OCI-LY7 (cell line): ENCODE data around the gene MRPS10. TPM values are rescaled to one million over a fixed set of nuclear protein-coding genes. Genes with fewer than 3 reads are reported as not detected.

Experiments used
- BruUV-seq: library from RNA; stranded (reverse); fragments of 400-500 nt; replicated peaks from 2 replicates; lab custom pipeline; 2021; lab: Mats Ljungman, UMichigan
- CTCF ChIA-PET: fragments of 300-600 bp; sonication (Branson Sonifier 250); formaldehyde crosslinking; loops from one replicate; lab custom pipeline; 2022; ENCODE audit warnings: antibody characterized with exemption; ENCODE audit not compliant: unreplicated experiment; lab: Charles Lee
- POLR2A ChIA-PET: fragments of 300-600 bp; sonication (Branson Sonifier 250); formaldehyde crosslinking; loops from one replicate; lab custom pipeline; 2022; ENCODE audit warnings: antibody characterized with exemption; lab: Charles Lee
- DNase-seq: peaks from one replicate; pipeline ENCODE4 v3.0.0-alpha.2; 2015; ENCODE audit warnings: low spot score
- H2AFZ ChIP-seq: fragments of 200-600 bp; sonication (generic), shearing (Covaris generic); 2 replicates; pipeline ENCODE4 v1.6.1; 2014; ENCODE audit warnings: mild to moderate bottlenecking, antibody characterized with exemption, low read length, moderate library complexity
- H3K27ac ChIP-seq: fragments of 200-600 bp; sonication (generic); 2 replicates; pipeline ENCODE4 v1.5.1; 2014; ENCODE audit warnings: mixed run types, low read depth, mild to moderate bottlenecking, moderate library complexity, low read length, inconsistent platforms; ENCODE audit not compliant: poor library complexity, severe bottlenecking
- H3K36me3 ChIP-seq: fragments of 200-600 bp; sonication (generic); 2 replicates; pipeline ENCODE4 v1.6.1; 2014; ENCODE audit warnings: mild to moderate bottlenecking, antibody characterized with exemption, low read length, moderate library complexity, mixed read lengths; ENCODE audit not compliant: insufficient read depth
- H3K4me1 ChIP-seq: fragments of 200-600 bp; sonication (generic); 2 replicates; pipeline ENCODE4 v1.5.1; 2014; ENCODE audit warnings: mild to moderate bottlenecking, low read length; ENCODE audit not compliant: insufficient read depth, poor library complexity, severe bottlenecking
- H3K4me2 ChIP-seq: fragments of 200-600 bp; sonication (generic); 2 replicates; pipeline ENCODE4 v1.6.1; 2014; ENCODE audit warnings: mild to moderate bottlenecking, low read length
- H3K4me3 ChIP-seq: fragments of 200-600 bp; sonication (generic); 2 replicates; pipeline ENCODE4 v1.5.1; 2014; ENCODE audit warnings: mild to moderate bottlenecking, low read depth, low read length; ENCODE audit not compliant: poor library complexity, severe bottlenecking
- H3K79me2 ChIP-seq: fragments of 200-600 bp; sonication (generic); 2 replicates; pipeline ENCODE4 v1.6.1; 2016; ENCODE audit warnings: low read depth, mild to moderate bottlenecking, low read length, moderate library complexity, mixed read lengths; ENCODE audit not compliant: insufficient read depth
- H3K9me2 ChIP-seq: fragments of 200-600 bp; sonication (generic); 2 replicates; pipeline ENCODE4 v1.6.1; 2016; ENCODE audit warnings: mild to moderate bottlenecking, low read length, mixed read lengths; ENCODE audit not compliant: insufficient read depth
- H3K9me3 ChIP-seq: fragments of 200-600 bp; sonication (generic); 2 replicates; pipeline ENCODE4 v1.6.1; 2014; ENCODE audit warnings: mild to moderate bottlenecking, mixed run types, low read length, mixed read lengths
- H4K20me1 ChIP-seq: fragments of 200-600 bp; sonication (generic); 2 replicates; pipeline ENCODE4 v1.6.1; 2014; ENCODE audit warnings: mild to moderate bottlenecking, antibody characterized with exemption, low read length, moderate library complexity, mixed read lengths; ENCODE audit not compliant: insufficient read depth
- EZH2phosphoT487 ChIP-seq: fragments of 200-600 bp; sonication (generic); IDR thresholded peaks from 2 replicates; pipeline ENCODE4 v1.6.1; 2018; ENCODE audit warnings: low read depth, borderline replicate concordance, mild to moderate bottlenecking, mixed run types, antibody characterized with exemption, low read length, moderate library complexity, mixed read lengths
- intact Hi-C: fragments of 100-400 bp; cut with micrococcal nuclease; formaldehyde crosslinking; loops from one replicate; pipeline ENCODE4 v1.10.0; 2022; ENCODE audit not compliant: unreplicated experiment
- total RNA-seq, 2 experiments: library from RNA; depleted of rRNA in 1 of 2; stranded (reverse); fragments of >200 nt in 1 of 2; shearing (Covaris generic) in 1 of 2; gene quantifications; 2 replicates each; pipeline ENCODE4 v1.2.3, GENCODE V29; 2014 to 2022
- TF ChIP-seq, protein P1 (sequence below): fragments of 200-600 bp; sonication (generic); conservative IDR thresholded peaks from 2 replicates; pipeline ENCODE4 v1.5.1; 2014; ENCODE audit warnings: mild to moderate bottlenecking, antibody characterized with exemption, low read length, moderate library complexity, mixed read lengths

The MRPS10 gene
- total RNA-seq, 2 experiments from 2014 or later = 25.8 to 45.0 TPM

DNA sequence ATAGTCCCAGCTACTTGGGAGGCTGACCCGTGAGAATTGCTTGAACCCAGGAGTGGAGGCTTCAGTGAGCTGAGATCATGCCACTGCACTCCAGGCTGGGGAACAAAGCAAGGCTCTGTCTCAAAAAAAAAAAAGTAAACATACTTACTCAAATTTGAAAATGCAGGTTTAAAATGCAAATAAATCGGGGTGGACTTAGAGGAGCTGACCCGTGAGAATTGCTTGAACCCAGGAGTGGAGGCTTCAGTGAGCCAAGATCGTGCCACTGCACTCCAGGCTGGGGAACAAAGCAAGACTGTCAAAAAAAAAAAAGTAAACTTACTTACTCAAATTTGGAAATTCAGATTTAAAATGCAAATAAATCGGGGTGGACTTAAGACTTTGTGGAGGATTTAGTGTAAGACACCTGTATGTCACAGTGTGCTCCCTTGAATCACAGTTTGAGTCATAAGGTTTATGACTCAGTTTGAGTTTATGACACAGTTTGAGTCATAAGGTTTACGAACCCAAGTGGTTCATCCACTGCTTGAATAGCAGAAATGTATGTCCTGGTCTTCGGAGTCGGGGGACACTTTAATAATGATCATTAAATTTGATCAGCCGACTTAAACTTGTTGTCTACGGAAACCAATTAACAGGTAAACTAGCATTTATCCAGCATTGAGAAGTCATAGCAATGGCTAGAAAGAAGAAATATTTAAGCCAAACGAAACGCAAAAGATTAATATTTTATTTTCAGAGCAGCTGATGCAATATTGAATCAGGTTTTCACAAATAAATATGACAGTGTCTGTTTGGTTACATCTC is 6.8 kb upstream of the MRPS10 start:
- BruUV-seq = no TSS peak
- Histone ChIP-seq H3K9me3 (no peaks in the 10 kb centered on the region), H2AFZ (no peak overlapping the region), H3K4me3 (no peak overlapping the region), H3K4me1 (peaks cover 6% of the 10 kb centered on the region), H3K79me2 (no peaks in the 10 kb centered on the region), H3K36me3 (no peaks in the 10 kb centered on the region), H3K9me2 (no peaks in the 10 kb centered on the region), H3K27ac (no peak overlapping the region), H4K20me1 (no peaks in the 10 kb centered on the region), H3K4me2 (no peak overlapping the region)
- TF ChIP-seq, protein P1, sequence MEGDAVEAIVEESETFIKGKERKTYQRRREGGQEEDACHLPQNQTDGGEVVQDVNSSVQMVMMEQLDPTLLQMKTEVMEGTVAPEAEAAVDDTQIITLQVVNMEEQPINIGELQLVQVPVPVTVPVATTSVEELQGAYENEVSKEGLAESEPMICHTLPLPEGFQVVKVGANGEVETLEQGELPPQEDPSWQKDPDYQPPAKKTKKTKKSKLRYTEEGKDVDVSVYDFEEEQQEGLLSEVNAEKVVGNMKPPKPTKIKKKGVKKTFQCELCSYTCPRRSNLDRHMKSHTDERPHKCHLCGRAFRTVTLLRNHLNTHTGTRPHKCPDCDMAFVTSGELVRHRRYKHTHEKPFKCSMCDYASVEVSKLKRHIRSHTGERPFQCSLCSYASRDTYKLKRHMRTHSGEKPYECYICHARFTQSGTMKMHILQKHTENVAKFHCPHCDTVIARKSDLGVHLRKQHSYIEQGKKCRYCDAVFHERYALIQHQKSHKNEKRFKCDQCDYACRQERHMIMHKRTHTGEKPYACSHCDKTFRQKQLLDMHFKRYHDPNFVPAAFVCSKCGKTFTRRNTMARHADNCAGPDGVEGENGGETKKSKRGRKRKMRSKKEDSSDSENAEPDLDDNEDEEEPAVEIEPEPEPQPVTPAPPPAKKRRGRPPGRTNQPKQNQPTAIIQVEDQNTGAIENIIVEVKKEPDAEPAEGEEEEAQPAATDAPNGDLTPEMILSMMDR = no peak
- no peak for TF ChIP-seq EZH2phosphoT487
- DNase-seq = no peak
- intact Hi-C loops = no loop called here
- CTCF ChIA-PET = no interaction called here
- POLR2A ChIA-PET = interaction anchor here (0.6 to 1.8 kb wide), 3 partner anchors 9 to 43 kb away, joined by 3 to 7 read pairs (median 4); no protein-coding TSS in a partner anchor

DNA sequence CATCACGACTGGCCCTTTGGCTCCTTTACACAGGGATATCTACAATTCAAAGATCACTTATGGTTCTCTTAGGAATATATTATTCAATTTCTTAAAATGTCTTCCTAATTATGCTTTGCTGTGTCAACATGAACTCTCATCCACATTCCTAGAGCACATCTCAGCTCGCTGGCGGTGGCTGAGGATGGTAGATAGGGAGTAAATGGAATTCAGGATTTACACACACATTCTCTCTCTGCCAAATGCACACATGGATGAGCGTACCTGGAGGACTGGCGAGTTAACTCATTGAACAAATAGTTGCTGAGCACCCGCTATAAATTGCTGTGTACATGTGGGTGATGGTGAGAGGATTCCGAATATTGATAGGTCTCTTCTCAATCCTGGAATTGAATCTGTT is 4.8 kb upstream of the MRPS10 start:
- ChIA-PET POLR2A (interaction anchor here (0.7 kb wide), 2 partner anchors 316 to 348 kb away, joined by 3 read pairs; no protein-coding TSS in a partner anchor), CTCF (no interaction called here)
- BruUV-seq = no TSS peak
- Histone ChIP-seq H2AFZ (no peak overlapping the region), H4K20me1 (no peaks in the 10 kb centered on the region), H3K27ac (no peak overlapping the region), H3K9me3 (no peaks in the 10 kb centered on the region), H3K4me2 (no peak overlapping the region), H3K4me3 (no peak overlapping the region), H3K4me1 (peaks cover 11% of the 10 kb centered on the region), H3K79me2 (peaks cover 2% of the 10 kb centered on the region), H3K36me3 (no peaks in the 10 kb centered on the region), H3K9me2 (no peaks in the 10 kb centered on the region)
- no peak for DNase-seq
- intact Hi-C loops = no loop called here
- TF ChIP-seq, protein P1 = no peak
- TF ChIP-seq EZH2phosphoT487 = no peak

DNA sequence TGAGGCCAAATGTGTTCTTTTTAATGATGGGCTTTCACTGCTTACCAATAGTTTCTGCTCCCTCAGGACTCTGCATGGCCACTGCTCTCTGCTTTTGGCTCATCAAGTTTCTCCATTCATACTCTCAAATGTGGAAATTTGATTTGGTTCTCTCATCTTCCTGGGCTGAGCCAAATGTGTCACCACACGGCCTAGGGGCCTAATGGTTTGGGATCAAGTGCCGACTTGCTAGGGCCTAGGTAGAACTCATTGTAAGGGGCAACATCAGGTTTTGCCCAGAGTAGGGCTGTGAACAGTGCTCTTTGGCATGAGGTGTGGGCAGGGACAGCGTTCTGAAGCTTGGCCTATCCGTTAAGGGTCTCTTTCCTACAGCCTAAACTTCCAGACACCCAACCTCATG is 3.9 kb upstream of the MRPS10 start:
- intact Hi-C loops = no loop called here
- no peak overlapping the region for H3K4me2 ChIP-seq
- POLR2A ChIA-PET = interaction anchor here (0.6 kb wide), 1 partner anchor 49 kb away, joined by 3 read pairs; no protein-coding TSS in a partner anchor

More for the DNA sequence above, 3.9 kb upstream of the MRPS10 start:
- BruUV-seq = no TSS peak
- no peaks in the 10 kb centered on the region for H3K36me3 ChIP-seq
- H3K9me2 ChIP-seq = no peaks in the 10 kb centered on the region
- CTCF ChIA-PET = no interaction called here
- no peak overlapping the region for H3K4me3 ChIP-seq
- H3K9me3 ChIP-seq = no peaks in the 10 kb centered on the region
- TF ChIP-seq EZH2phosphoT487 = no peak
- TF ChIP-seq, protein P1 = no peak
- peaks cover 15% of the 10 kb centered on the region for H3K4me1 ChIP-seq
- no peak for DNase-seq
- no peak overlapping the region for H3K27ac ChIP-seq
- H2AFZ ChIP-seq = no peak overlapping the region
- peaks cover 11% of the 10 kb centered on the region for H3K79me2 ChIP-seq
- H4K20me1 ChIP-seq = no peaks in the 10 kb centered on the region
